ENCODE results near the gene PDE10A. TPM values are rescaled to one million over a fixed set of nuclear protein-coding genes. Genes with fewer than 3 reads are reported as not detected.
"Not testable (repeated sequence)": the region's sequence is repeated elsewhere in the genome, so short reads cannot be mapped to it uniquely, and the experiment has no call there.

PDE10A gene
- total and polyA plus RNA-seq, 2 of the 13 experiments (the other 11 are each of a cell fraction or from before 2014, with no cell fraction given) = not detected

- H3K27ac ChIP-seq (ENCODE audit: extremely low read length, insufficient read depth, low read length); H3K4me1 ChIP-seq (ENCODE audit: insufficient read depth, low read length); BruUV-seq (replicated peaks); DNase-seq (ENCODE audit: low spot score); H3K9ac ChIP-seq (ENCODE audit: insufficient read depth, low read depth, low read length); in situ Hi-C loops (cut with HindIII; ENCODE audit: extremely low pct_ligation_motif_present, low pct_unique_long_range_greater_than_20kb); FAIRE-seq; intact Hi-C loops (cut with micrococcal nuclease; ENCODE audit: unreplicated experiment); H3K9me3 ChIP-seq (ENCODE audit: low read length); H3K4me2 ChIP-seq (ENCODE audit: low read depth, low read length); H3K79me2 ChIP-seq (ENCODE audit: insufficient read depth, low read length); ATAC-seq; H3K36me3 ChIP-seq (replicated peaks in 1 of 2; ENCODE audit: control insufficient read depth in 1 of 2, insufficient read depth in 2 of 2, low read length in 2 of 2); CTCF ChIA-PET (ENCODE audit: low intra/inter-chr PET ratio, low total read pairs); H4K20me1 ChIP-seq (ENCODE audit: insufficient read depth, low read length); H2AFZ ChIP-seq (ENCODE audit: low read length); H3K27me3 ChIP-seq (ENCODE audit: control insufficient read depth in 1 of 2, insufficient read depth in 2 of 2, low read length in 2 of 2); POLR2A ChIA-PET; H3K4me3 ChIP-seq (replicated peaks in 1 of 3; ENCODE audit: insufficient read depth in 1 of 3, low read depth in 2 of 3, low read length in 3 of 3); TF ChIP-seq FOXA1, FOXP1 (CRISPR knock-in tag; IDR thresholded peaks at IDR 0.05): not testable (repeated sequence)
- WGBS (ENCODE audit: low lambda C conversion rate) = 54% methylated on average over 4 of the region's 4 CpGs
- TF ChIP-seq RAD51 (IDR thresholded peaks at IDR 0.05; ENCODE audit: borderline replicate concordance) (peak; percentile 18; the same call in 1 of the 2 replicates), ATM (IDR thresholded peaks at IDR 0.05; ENCODE audit: borderline replicate concordance) (0 out of 2 replicates have a peak, but pooled peaks have one; percentile 46), IKZF1 (IDR thresholded peaks at IDR 0.05) (peak; percentile 28; the same call in 1 of the 2 replicates), FOXA1 (IDR thresholded peaks at IDR 0.05) (0 out of 2 replicates have a peak, but pooled peaks have one; percentile 29), FOXK2 (IDR thresholded peaks at IDR 0.05) (peak; percentile 38; the same call in 1 of the 2 replicates), ZNF282 (IDR thresholded peaks at IDR 0.05; ENCODE audit: partially characterized antibody) (peak; percentile 59), FOXP1 (IDR thresholded peaks at IDR 0.05) (peak; percentile 59; the same call in 1 of the 2 replicates), NBN (conservative IDR thresholded peaks at IDR 0.05) (0 out of 2 replicates have a peak, but pooled peaks have one; percentile 65), ARNT (IDR thresholded peaks at IDR 0.05) (0 out of 2 replicates have a peak, but pooled peaks have one; percentile 6), NFRKB (IDR thresholded peaks at IDR 0.05) (peak; percentile 52; the same call in 1 of the 2 replicates)
Observed at GRCh38 chr6:165618891-165619290, 44.1 kb downstream of the PDE10A start.

GRCh38 chr6:165618241-165618640 is 44.8 kb downstream of the PDE10A start:
- WGBS (ENCODE audit: low lambda C conversion rate) = 12% methylated on average over 4 of the region's 4 CpGs
- ATAC-seq = no peak
- Histone ChIP-seq H3K36me3 (replicated peaks in 1 of 2; ENCODE audit: control insufficient read depth in 1 of 2, insufficient read depth in 2 of 2, low read length in 2 of 2) (no peaks in the 10 kb centered on the region), H3K9ac (ENCODE audit: insufficient read depth, low read depth, low read length) (no peak overlapping the region), H3K9me3 (ENCODE audit: low read length) (peaks cover 9% of the 10 kb centered on the region), H4K20me1 (ENCODE audit: insufficient read depth, low read length) (no peaks in the 10 kb centered on the region), H3K4me3 (replicated peaks in 1 of 3; ENCODE audit: insufficient read depth in 1 of 3, low read depth in 2 of 3, low read length in 3 of 3) (no peak overlapping the region), H3K27me3 (ENCODE audit: control insufficient read depth in 1 of 2, insufficient read depth in 2 of 2, low read length in 2 of 2) (no peaks in the 10 kb centered on the region; a peak in 1 of 5 replicates), H3K4me2 (ENCODE audit: low read depth, low read length) (no peak overlapping the region), H2AFZ (ENCODE audit: low read length) (no peak overlapping the region), H3K27ac (ENCODE audit: extremely low read length, insufficient read depth, low read length) (no peak overlapping the region), H3K79me2 (ENCODE audit: insufficient read depth, low read length) (no peaks in the 10 kb centered on the region), H3K4me1 (ENCODE audit: insufficient read depth, low read length) (no peaks in the 10 kb centered on the region)
- ChIA-PET CTCF (ENCODE audit: low intra/inter-chr PET ratio, low total read pairs) (no interaction called here), POLR2A (no interaction called here)
- FAIRE-seq = no peak
- in situ Hi-C loops (cut with HindIII; ENCODE audit: extremely low pct_ligation_motif_present, low pct_unique_long_range_greater_than_20kb) (no loop called here), intact Hi-C loops (cut with micrococcal nuclease; ENCODE audit: unreplicated experiment) (no loop called here)
- no peak for DNase-seq (ENCODE audit: low spot score)
- BruUV-seq (replicated peaks) = no TSS peak
- no peak for TF ChIP-seq FOSL1 (CRISPR knock-in tag; IDR thresholded peaks at IDR 0.05; ENCODE audit: borderline replicate concordance)
- TF ChIP-seq, protein P1, sequence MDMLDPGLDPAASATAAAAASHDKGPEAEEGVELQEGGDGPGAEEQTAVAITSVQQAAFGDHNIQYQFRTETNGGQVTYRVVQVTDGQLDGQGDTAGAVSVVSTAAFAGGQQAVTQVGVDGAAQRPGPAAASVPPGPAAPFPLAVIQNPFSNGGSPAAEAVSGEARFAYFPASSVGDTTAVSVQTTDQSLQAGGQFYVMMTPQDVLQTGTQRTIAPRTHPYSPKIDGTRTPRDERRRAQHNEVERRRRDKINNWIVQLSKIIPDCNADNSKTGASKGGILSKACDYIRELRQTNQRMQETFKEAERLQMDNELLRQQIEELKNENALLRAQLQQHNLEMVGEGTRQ (IDR thresholded peaks at IDR 0.05; ENCODE audit: low read depth, low read length) = no peak
- TF ChIP-seq, protein P1 (CRISPR knock-in tag; IDR thresholded peaks at IDR 0.05; ENCODE audit: borderline replicate concordance) = no peak
- no peak for TF ChIP-seq NRL (CRISPR knock-in tag; IDR thresholded peaks at IDR 0.05; ENCODE audit: borderline replicate concordance)
- no peak for TF ChIP-seq ZNF143 (CRISPR knock-in tag; IDR thresholded peaks at IDR 0.05)
- TF ChIP-seq ZNF18 (CRISPR knock-in tag; IDR thresholded peaks at IDR 0.05; ENCODE audit: insufficient replicate concordance) = no peak
- no peak for TF ChIP-seq KMT2B (CRISPR knock-in tag; IDR thresholded peaks at IDR 0.05)
- TF ChIP-seq CC2D1A (CRISPR knock-in tag; IDR thresholded peaks at IDR 0.05) = no peak
- no peak for TF ChIP-seq CHD4 (IDR thresholded peaks at IDR 0.05; ENCODE audit: borderline replicate concordance, low read length)

All from HepG2 (cell line).